DND-41 (cell line): ENCODE results near the gene TEX19.

Source experiments
- ATAC-seq: fragments of 200-7000 bp; cut with Tn5 transposase; 3 replicates; pipeline ENCODE4 v1.9.1; 2021; ENCODE audit warnings: low read depth; ENCODE audit not compliant: insufficient read depth
- DNase-seq: peaks from one replicate; pipeline ENCODE4 v3.0.0-alpha.2; 2020
- H2AFZ ChIP-seq: 2 replicates; pipeline ENCODE4 v1.6.0; 2012; ENCODE audit warnings: low read depth, low read length
- H3K27ac ChIP-seq: 2 replicates; pipeline ENCODE4 v1.5.1; 2012; ENCODE audit warnings: low read length, inconsistent platforms
- H3K27me3 ChIP-seq: fragments of 200-600 bp; sonication (generic); 2 replicates; pipeline ENCODE4 v1.6.0; 2012; ENCODE audit warnings: low read length, mild to moderate bottlenecking, inconsistent platforms; ENCODE audit not compliant: insufficient read depth, poor library complexity
- H3K36me3 ChIP-seq: 2 replicates; pipeline ENCODE4 v1.5.1; 2012; ENCODE audit warnings: low read length, inconsistent platforms; ENCODE audit not compliant: insufficient read depth
- H3K4me1 ChIP-seq: 2 replicates; pipeline ENCODE4 v1.5.1; 2012; ENCODE audit warnings: mild to moderate bottlenecking, low read length; ENCODE audit not compliant: insufficient read depth
- H3K4me2 ChIP-seq: 2 replicates; pipeline ENCODE4 v1.6.0; 2012; ENCODE audit warnings: mild to moderate bottlenecking, moderate library complexity, low read length, inconsistent platforms; ENCODE audit not compliant: insufficient read depth
- H3K4me3 ChIP-seq, 2 experiments: fragments of 200-600 bp in 1 of 2; shearing (Covaris generic) in 1 of 2; 2 replicates each; pipeline ENCODE4 v1.5.1; 2012 to 2016; ENCODE audit warnings: inconsistent platforms in 2 of 2, low read length in 2 of 2, mild to moderate bottlenecking in 2 of 2, low read depth in 1 of 2, moderate library complexity in 1 of 2
- H3K79me2 ChIP-seq: 2 replicates; pipeline ENCODE4 v1.6.0; 2012; ENCODE audit warnings: low read length, inconsistent platforms; ENCODE audit not compliant: insufficient read depth
- H3K9ac ChIP-seq: 2 replicates; pipeline ENCODE4 v1.6.0; 2012; ENCODE audit warnings: low read depth, mild to moderate bottlenecking, inconsistent platforms, low read length, moderate library complexity
- H3K9me3 ChIP-seq: 2 replicates; pipeline ENCODE4 v1.5.1; 2012; ENCODE audit warnings: low read length, moderate library complexity, mild to moderate bottlenecking, inconsistent platforms; ENCODE audit not compliant: insufficient read depth, severe bottlenecking
- H4K20me1 ChIP-seq: 2 replicates; pipeline ENCODE4 v1.6.0; 2012; ENCODE audit warnings: low read length; ENCODE audit not compliant: insufficient read depth
- CTCF ChIP-seq: IDR thresholded peaks from 2 replicates; pipeline ENCODE4 v1.5.1; 2012; ENCODE audit warnings: borderline replicate concordance, low read length, moderate library complexity, mild to moderate bottlenecking; ENCODE audit not compliant: poor library complexity, severe bottlenecking; ENCODE audit errors: extremely low read depth
- EZH2 ChIP-seq: IDR thresholded peaks from 3 replicates; pipeline ENCODE4 v1.6.1; 2012; ENCODE audit warnings: borderline replicate concordance, low read depth, mild to moderate bottlenecking, moderate library complexity, low read length, inconsistent platforms; ENCODE audit not compliant: severe bottlenecking

Gene TEX19

GRCh38 chr17:82348866-82349265, 10.2 kb upstream of the TEX19 start:
- Histone ChIP-seq H3K4me2 (no peak overlapping the region), H3K27ac (no peak overlapping the region), H3K4me3 (no peak overlapping the region), H3K9ac (no peak overlapping the region), H3K27me3 (no peaks in the 10 kb centered on the region), H3K36me3 (no peaks in the 10 kb centered on the region), H3K79me2 (no peaks in the 10 kb centered on the region), H2AFZ (no peak overlapping the region), H4K20me1 (no peaks in the 10 kb centered on the region), H3K9me3 (no peaks in the 10 kb centered on the region), H3K4me1 (peaks cover 15% of the 10 kb centered on the region)
- TF ChIP-seq CTCF (no peak), EZH2 (no peak)
- no peak for ATAC-seq
- DNase-seq = no peak

GRCh38 chr17:82349287-82349701, 9.8 kb upstream of the TEX19 start:
- Histone ChIP-seq H3K4me1 (peaks cover 15% of the 10 kb centered on the region), H3K36me3 (no peaks in the 10 kb centered on the region), H3K4me2 (no peak overlapping the region), H4K20me1 (no peaks in the 10 kb centered on the region), H2AFZ (no peak overlapping the region), H3K9ac (no peak overlapping the region; the same call in 1 of the 2 replicates), H3K27me3 (no peaks in the 10 kb centered on the region), H3K4me3 (no peak overlapping the region), H3K27ac (no peak overlapping the region), H3K79me2 (no peaks in the 10 kb centered on the region), H3K9me3 (no peaks in the 10 kb centered on the region)
- DNase-seq (no peak), ATAC-seq (no peak)
- no peak for TF ChIP-seq CTCF

GRCh38 chr17:82350182-82351030, 8.6 kb upstream of the TEX19 start:
- Histone ChIP-seq H3K4me3 (no peak overlapping the region), H3K4me2 (no peak overlapping the region), H2AFZ (no peak overlapping the region), H3K79me2 (no peaks in the 10 kb centered on the region), H3K27me3 (no peaks in the 10 kb centered on the region), H3K9ac (no peak overlapping the region), H3K9me3 (no peaks in the 10 kb centered on the region), H4K20me1 (no peaks in the 10 kb centered on the region), H3K4me1 (peaks cover 15% of the 10 kb centered on the region), H3K36me3 (no peaks in the 10 kb centered on the region), H3K27ac (no peak overlapping the region)
- DNase-seq = no peak
- TF ChIP-seq CTCF (no peak), EZH2 (no peak)
- no peak for ATAC-seq
